GM12892 (cell line): Measurements from ENCODE around the gene TBC1D22A.

Experiments
- POLR2A ChIP-seq: IDR thresholded peaks from 2 replicates; pipeline ENCODE4 v1.6.1; 2011; ENCODE audit warnings: low read depth, low read length, control low read depth
- POLR2AphosphoS5 ChIP-seq: IDR thresholded peaks from 2 replicates; pipeline ENCODE4 v1.6.1; 2011; ENCODE audit warnings: low read depth, low read length, control low read depth
- TAF1 ChIP-seq: IDR thresholded peaks from 2 replicates; pipeline ENCODE4 v1.6.1; 2011; ENCODE audit warnings: low read depth, mild to moderate bottlenecking, control low read depth, low read length, borderline replicate concordance

- TF ChIP-seq POLR2A (no peak), POLR2AphosphoS5 (no peak), TAF1 (no peak)
These were observed 90.7 kb downstream of the TBC1D22A start for GRCh38 chr22:46853191-46853590.
